HPDE6-E6E7 (cell line): ENCODE data around the gene LHB.
"Not testable (repeated sequence)": the region's sequence is repeated elsewhere in the genome, so short reads cannot be mapped to it uniquely, and the experiment has no call there.

Experiments used
- DNase-seq: peaks from one replicate; pipeline ENCODE4 v3.0.0; 2011; ENCODE audit warnings: missing footprints; ENCODE audit errors: extremely low spot score

LHB gene

DNA sequence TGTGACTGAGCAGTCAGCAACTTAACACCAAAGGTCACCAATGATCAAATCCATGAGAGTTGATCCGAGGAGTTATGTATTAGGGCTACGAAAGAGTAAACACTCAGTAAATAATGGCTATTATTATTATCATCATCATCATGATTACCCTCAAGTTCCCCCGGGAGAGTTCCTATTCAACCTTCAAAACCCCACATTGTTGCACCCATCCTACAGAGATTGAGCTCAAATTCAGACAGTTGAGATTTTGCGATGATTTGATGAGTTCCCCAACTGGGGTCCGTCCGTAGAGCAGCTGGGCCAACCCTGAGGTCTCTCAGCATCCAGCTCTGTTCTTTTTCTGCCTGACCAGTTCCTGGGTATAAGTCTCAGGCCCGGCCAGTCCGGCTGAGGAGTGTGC, 21.2 kb upstream of the LHB start:
- not testable (repeated sequence) for DNase-seq

DNA sequence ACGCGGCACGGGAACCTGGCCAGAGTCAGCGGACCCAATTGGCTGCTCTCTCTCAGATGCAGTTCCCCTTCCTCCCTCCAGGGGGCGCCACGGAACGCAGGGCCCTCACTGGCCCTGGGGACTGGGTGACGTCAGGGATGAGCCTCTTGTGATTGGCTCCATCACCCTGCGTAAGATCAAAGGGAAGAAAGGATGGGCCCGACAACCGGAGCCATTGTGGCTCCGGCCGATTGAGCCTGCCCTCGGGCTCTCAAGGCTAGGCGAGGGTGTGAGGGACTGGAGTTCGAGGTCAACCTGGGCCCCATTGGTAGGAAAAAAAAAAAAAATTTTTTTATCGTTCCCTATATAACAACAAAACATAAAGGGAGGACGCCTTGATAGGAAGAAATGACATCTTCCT, 19.9 kb upstream of the LHB start, which contains the start of gene CGB1:
CGB1 (minus strand) TSS at position 81 of the 400 bp plus-strand sequence. CDS start 184 bp downstream, outside the sequence.
- DNase-seq: not testable (repeated sequence)

- DNase-seq: not testable (repeated sequence)
Observed at GRCh38 chr19:49031642-49032301, 14.9 kb upstream of the LHB start, which contains the start of gene CGB2. Gene CGB2, plus strand, starts transcription at chr19:49031890. Its CDS starts 206 bp downstream, at chr19:49032096.

GRCh38 chr19:49030323-49030722, 13.4 kb upstream of the LHB start:
- DNase-seq: not testable (repeated sequence)

GRCh38 chr19:49029749-49030148, 12.9 kb upstream of the LHB start:
- DNase-seq: not testable (repeated sequence)

GRCh38 chr19:49028686-49029085, 11.8 kb upstream of the LHB start:
- DNase-seq: not testable (repeated sequence)

DNA sequence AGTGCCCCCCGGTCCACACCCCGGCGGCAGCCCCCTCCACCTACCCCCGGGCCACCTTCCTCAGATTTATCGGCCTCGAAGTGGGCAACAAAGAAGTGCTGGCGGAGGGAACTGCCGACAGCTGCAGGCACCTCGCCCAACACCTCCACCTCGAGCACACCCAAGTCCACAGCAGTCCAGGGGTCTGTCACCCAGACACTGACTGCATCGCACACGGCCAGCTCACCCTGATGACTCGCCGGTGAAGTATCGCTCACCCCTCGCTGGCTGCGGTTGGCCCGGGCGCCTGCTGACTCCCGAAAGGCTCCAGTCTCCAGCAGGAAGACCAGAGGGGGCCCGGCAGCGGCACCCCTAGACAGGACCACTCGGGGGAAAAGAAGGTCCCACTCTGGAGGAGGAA, 8.7 kb upstream of the LHB start:
- not testable (repeated sequence) for DNase-seq

DNA sequence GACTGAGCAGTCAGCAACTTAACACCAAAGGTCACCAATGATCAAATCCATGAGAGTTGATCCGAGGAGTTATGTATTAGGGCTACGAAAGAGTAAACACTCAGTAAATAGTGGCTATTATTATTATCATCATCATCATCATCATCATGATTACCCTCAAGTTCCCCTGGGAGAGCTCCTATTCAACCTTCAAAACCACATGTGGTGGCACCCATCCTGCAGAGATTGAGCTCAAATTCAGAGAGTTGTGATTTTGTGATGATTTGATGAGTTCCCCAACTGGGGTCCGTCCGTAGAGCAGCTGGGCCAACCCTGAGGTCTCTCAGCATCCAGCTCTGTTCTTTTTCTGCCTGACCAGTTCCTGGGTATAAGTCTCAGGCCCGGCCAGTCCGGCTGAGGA, 8.2 kb upstream of the LHB start:
- DNase-seq: not testable (repeated sequence)

DNA sequence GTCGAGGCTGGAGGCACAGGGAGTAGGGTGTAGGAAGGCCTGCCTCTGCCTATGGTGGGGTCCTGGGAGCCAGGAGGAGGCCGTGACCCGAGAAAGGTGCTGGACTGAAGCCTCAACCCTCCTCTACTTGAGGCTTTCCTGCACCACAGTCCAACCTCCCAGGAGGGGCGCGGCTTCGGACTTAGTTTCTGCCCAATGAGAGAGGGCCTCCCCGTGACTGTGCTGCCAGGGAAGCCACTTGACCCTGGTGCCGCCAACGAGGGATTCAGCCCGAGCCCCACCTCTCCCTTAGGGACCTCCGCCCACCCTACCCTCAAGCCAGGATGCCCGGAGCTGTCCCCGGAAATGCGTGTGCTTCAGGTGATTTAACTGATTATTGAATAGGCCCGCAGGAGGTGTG, 7.3 kb upstream of the LHB start, which contains the start of gene CGB3:
CGB3 (minus strand) TSS at position 101 of the 400 bp plus-strand sequence. CDS start 362 bp downstream, outside the sequence.
- not testable (repeated sequence) for DNase-seq

DNA sequence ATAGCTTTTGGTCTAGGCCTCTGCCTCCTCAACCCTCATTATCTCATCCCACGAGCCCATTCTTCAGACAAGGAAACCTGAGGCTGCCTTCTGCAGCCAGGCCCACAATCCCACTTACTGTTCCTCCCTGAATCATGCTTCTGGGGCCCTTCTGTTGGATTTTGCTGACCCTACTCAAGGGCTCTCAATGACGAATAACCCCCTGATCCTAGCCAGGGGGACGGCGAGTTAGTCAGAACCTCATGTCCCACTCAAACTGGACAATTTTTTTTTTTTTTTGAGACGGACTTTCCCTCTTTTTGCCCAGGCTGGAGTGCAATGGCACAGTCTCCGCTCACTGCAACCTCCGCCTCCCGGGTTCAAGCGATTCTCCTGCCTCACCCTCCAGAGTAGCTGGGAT, 5.2 kb upstream of the LHB start:
- no peak for DNase-seq

DNA sequence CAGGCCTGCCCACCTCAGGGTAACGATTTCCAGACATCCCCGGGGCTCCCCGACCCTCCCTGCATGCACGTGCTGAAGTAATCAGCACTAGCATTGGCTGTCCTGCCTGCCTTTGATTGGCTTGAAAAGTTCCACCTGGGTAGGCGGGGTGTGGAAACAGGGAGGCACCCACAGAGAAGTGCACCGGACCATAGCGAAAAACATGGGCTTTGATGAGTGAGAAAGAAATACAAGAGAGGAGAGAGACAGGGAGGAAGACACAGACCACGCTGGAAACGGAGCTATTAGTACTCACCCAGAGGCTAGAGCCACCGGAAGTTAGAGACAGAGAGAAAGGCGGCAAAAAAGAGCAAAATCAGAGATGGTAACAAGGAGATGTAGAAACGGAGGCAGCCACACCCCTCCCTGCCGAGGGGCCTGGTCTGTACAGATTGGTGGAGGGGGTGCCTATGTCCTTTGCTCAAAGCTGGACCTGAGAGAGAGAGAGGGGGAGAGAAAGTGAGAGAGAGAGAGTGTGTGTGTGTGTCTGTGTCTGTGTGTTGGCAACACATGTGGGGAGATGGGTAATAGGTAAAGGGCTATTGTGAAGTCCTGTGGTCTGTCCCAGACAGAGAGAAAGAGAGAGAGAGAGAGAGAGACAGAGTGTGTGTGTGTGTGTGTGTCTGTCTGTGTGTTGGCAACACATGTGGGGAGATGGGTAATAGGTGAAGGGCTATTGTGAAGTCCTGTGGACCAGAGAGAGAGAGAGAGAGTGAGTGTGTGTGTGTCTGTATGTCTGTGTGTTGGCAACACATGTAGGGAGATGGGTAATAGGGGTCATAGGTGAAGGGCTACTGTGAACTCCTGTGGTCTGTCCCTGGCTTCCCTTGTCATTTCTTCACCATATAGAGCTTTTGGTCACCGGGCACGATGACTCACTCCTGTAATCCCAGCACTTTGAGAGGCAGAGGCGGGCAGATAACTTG, 4.3 kb upstream of the LHB start:
- DNase-seq: no peak

- no peak for DNase-seq
Observed at GRCh38 chr19:49020342-49020741, 3.5 kb upstream of the LHB start.

DNA sequence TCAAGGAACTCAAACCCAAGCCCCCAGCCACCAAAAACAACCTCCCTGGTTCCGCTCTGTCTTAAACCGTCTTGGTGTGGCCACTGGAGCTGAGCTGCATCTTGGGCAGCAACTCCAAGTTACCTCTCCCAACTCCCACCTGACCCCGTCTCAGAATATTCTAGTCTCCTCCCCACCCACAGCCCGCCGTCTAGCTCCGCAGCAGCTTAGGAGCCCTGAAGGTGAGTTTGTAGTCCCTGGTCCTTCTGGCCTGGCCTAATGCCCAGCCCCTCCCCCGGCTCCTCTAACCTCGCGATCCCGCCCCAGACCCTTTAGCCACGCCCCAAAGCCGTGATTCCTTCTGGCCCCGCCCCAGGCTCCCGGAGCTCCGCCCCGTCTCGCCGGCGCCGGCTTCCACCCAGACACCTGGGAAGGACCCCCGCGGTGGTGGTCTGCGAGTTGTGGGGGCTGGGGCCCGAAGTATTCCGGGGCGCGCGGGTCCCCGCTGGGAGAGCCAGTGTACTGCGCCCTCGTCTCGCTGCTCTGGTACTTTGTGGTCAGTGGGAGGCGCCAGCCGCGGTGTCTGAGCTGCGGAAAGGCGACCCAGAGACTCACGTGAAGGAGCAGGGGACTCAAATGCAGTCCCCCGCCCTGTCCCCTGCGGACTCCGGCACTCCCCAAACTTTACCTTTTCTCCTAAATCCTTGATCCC, 2.5 kb upstream of the LHB start:
- peak; percentile 49 for DNase-seq

GRCh38 chr19:49018388-49019241, 1.7 kb upstream of the LHB start:
- DNase-seq: not testable (repeated sequence)

DNA sequence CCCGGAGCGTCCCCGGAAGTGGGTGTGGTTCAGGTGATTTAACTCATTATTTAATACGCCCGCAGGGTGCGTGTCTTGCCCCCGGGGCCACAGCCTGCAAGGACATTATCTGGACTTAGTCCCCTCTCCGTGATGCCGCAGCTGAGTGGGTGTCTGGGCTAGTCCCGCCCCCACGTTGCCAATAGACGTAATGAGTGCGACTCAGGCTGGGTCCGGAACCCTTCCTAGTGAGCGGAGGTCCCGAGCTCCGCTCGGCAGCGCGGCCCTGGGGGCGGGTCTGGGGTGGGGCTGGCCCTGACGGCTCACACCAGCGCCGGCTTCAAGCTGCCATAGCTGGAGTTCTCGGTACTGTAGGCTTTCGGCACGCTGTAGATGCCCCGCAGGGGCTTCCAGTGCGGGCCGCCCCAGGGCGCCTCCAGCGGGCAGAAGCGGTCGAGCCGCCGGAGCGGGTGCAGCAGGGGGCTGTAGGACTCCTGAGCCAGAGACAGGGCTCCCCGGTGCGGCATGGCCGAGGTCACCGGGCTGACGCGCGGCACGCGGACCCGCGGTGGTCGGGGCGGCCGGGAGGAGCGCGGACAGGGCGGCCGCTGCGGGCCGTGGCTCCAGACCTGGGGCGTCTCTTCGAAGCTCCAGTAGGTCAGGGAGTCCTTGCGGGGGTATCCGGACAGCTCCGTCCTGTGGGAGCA, 918 bp upstream of the LHB start:
- no peak for DNase-seq

DNA sequence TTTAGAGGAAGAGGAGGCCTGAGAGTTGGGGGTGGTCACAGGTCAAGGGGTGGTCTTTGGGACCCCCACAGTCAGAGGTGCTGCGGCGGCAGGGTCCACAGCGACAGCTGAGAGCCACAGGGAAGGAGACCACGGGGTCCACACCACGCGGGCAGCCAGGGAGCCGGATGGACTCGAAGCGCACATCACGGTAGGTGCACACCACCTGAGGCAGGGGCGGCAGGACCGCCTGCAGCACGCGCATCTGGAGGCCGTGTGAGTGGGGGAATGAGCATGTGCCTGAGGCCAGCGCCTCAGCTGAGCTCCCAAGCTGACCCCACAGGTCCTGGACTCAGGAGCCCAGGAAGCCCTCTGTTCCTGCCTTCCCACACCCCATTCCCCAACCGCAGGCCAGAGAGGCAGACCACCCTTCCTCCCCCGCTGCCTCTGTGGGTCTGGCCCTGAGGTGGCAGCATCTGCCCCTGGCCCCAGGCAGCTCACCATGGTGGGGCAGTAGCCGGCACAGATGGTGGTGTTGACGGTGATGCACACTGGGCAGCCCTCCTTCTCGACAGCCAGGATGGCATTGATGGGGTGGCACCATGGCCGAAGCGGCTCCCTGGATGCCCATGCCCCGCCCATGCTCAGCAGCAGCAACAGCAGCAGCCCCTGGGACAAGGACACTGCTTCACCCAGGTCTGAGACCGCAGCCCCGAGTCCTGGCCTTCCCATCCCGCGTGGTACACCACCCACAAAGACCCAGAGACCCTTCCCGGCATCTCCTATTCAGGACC, 638 bp downstream of the LHB start:
- no peak for DNase-seq

- DNase-seq: no peak
Observed at GRCh38 chr19:49014870-49015255, 2.0 kb downstream of the LHB start.

- no peak for DNase-seq
Observed at GRCh38 chr19:49014123-49014869, 2.6 kb downstream of the LHB start.

GRCh38 chr19:49011194-49011593, 5.7 kb downstream of the LHB start:
- no peak for DNase-seq
